Activated T-cell treated with anti-CD3 and anti-CD28 coated beads for 24 hours (primary cell): ENCODE results near the gene CDKN1A.
"Not testable (repeated sequence)": the region's sequence is repeated elsewhere in the genome, so short reads cannot be mapped to it uniquely, and the experiment has no call there.

Experiments
- DNase-seq: peaks from one replicate; pipeline ENCODE4 v3.0.0-alpha.2; 2020; ENCODE audit warnings: low read depth

The CDKN1A gene

DNA sequence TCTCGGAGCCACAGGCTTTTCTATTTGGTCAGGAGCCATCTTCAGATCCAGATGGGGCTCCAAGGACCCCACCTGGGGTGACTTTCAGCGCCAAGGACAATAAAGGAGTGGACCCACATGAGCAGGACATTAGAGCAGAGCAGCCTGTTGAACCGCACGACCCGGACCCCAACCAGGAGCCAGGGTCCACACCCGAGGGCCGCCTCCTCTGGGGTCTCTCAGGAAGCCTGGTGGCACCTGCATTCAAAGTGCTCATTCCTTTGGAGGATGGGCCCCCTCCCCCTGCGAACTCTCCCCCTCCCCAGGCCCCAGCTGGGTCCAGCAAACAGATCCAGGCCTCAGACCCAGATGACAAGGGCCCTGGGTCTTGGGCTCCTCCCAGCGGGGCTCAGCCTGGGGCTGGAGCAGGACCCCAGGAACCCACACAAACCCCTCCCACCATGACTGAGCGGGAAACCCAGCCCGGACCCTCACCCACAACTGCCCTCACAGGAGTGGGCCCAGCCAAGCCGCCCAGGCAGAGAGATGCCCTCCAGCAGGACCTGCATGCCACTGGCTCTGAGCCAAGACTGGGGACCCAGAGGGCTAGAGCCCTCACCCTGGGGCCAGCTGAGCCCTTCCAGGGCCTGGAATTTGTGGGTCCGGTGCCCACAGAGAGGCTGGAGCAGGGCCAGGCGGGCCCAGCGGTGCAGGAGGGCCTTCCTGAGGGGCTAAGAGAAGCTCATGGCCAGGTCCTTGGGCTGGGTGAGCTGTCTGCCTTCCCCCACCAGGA, 43.0 kb downstream of the CDKN1A start:
- DNase-seq, result no peak

DNA sequence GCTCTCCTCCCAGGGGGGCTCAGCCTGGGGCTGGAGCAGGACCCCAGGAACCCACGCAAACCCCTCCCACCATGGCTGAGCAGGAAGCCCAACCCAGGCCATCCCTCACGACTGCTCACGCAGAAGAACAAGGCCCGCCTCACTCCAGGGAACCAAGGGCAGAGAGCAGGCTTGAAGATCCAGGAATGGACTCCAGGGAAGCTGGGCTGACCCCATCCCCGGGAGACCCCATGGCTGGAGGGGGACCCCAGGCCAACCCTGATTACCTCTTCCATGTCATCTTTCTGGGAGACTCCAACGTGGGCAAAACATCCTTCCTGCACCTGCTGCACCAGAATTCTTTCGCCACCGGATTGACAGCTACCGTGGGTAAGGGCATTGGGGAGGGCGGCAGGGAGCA, 43.9 kb downstream of the CDKN1A start:
- no peak for DNase-seq

DNA sequence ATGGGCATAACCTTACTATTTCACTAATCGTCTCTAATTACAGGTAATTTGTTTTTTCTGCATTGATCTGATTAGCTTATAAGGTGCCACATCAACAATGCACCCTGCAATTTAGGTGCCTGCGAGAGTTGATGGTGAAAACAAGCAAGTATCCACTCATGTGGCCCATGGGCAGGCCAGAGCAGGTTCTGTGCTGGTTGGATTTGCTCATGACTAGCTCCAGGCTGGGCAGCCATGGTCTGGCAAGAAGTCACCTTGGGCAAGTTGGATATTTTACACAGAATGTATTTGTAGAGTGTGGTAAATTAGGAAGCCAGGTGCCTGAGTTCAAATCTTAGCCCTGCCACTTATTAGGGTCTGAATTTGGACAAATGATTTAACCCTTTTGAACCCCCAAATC, 44.4 kb downstream of the CDKN1A start:
- DNase-seq, result no peak

DNA sequence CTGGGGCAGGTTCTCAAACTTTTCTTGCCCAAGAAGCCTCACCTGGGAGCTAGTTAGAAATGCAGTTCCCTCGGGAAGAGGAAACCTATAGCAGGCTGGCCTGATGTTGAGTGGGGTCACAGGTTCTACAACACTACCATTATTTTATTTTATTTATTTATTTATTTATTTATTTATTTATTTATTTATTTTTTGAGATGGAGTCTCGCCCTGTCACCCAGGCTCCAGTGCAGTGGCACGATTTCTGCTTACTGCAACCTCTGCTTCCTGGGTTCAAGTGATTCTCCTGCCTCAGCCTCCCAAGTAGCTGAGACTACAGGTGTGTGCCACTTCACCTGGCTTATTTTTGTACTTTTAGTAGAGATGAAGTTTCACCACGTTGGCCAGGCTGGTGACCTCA, 45.5 kb downstream of the CDKN1A start:
- not testable (repeated sequence) for DNase-seq

DNA sequence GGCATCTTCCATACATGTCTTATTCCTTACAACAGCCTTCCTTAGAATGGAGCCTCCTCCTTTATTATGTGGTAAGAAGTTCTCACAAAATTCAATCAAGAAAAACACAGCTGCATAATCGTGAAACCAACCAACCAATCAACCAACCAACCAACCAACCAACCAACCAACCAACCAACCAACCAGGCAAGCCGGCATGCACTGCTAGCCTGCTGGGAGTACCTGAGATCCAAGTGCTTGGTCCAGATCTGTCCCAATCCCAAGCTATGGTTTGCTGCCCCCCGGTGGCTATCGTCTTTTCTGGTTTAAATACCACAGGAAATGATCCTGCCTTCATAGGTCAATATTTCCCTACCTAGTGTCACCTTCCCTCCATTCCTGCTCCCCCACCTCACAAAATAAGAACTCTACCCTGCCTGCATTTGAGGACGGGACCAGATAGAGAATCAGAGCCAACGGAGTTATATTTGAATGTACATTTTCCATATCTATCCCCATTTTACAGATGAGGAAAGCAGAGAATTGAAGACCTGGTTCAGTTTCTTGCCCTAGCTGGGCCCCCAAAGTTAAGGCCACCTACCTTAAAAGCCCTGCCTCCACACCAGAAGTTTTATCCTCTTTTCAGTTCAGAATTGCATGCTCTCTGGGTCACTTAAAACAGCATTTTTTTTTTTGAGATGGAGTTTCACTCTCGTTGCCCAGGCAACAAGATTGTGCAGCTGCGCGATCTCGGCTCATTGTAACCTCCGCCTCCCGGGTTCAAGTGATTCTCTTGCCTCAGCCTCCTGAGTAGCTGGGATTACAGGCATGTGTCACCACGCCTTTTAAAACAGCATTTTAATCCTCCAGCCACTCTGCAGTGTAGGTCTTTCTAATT, 46.2 kb downstream of the CDKN1A start:
- DNase-seq, result peak; percentile 30

DNA sequence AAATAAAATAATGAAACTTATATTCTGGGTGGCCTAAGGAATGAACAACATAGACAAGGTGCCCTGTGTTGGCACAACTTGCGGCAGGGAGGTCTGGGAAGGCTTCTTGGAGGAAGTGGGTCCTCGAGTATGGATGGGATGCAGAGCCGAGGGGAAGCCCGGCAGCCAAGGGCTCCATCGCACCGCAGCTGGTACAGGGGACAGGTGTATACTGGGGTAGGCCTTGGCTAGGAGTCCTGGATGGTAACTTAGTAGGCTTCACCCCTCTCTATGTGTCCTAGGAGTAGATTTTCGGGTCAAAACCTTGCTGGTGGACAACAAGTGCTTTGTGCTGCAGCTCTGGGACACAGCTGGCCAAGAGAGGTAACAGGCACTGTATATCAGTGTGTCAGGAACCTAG, 47.1 kb downstream of the CDKN1A start:
- no peak for DNase-seq

DNA sequence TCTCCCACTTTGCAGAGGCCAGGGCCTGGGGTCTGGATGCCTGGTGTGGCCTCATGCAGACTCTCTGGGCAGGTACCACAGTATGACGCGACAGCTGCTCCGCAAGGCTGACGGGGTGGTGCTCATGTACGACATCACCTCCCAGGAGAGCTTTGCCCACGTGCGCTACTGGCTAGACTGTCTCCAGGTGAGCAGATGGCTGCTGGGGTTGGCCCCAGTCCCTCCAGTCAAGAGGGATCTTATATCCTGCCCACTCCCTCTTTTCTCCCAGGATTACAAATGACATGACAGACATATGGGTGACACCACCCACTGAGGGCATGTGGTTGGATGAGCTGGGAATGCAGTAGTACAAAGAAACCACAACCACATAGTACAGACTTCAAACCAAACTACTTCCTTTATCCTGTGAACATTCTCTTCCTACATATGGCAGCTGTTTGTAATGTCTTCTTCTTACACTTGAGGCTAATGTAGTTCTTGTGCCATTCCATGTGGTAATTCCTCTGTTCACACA, 49.0 kb downstream of the CDKN1A start:
- no peak for DNase-seq

DNA sequence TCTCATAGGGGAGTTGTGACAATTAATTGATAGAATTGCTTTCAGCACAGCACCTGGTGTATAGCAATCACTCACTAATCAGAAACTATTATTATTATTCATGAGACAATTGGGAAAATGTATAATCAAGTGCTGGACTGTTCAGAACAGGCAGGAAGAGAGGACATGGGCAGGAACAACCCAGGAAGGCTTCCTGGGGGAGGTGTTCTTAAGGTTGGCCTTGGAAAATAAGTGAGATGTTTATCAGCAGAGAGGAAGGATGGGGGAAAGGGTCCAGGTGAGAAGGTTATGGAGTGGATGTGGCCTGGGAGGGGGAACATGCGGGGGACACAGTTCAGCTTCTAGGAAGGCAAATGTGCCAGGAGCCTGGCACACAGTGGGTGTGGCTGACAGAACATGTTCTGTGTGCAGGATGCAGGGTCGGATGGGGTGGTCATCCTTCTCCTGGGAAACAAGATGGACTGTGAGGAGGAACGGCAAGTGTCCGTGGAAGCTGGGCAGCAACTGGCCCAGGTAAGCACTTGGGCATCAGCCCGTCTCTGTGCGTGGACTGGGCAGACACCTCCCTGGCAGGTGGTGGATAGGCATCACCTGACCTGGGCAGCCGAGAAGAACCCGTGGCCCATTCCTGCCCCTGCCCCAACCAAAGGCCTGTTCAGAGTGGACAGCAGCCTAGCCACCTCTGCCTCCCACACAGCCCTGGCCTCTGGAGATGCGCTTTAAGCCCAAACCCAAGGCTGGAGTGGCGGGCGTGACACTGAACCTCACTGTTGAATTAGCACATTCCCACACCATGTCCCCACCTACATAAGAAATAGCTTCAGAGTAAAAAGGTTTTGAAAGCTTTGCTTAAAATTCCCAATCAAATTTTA, 50.0 kb downstream of the CDKN1A start:
- DNase-seq, result no peak

DNA sequence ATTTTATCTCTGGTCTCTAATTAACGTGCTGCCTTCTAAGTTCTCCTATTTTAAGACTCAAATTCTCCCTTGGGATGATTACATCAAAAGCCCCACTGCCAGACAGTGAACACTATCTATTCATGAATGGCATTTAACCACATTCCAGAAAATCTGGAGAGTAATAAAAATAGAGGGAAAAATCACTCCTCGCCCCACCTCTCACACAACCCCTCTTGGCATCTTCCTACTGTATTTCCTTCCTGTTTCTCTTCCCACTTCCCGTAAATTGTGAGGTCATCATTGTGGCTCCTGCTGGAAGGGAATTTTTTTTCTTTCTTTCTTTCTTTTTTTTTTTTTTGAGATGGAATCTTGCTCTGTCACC, 50.6 kb downstream of the CDKN1A start:
- DNase-seq, result no peak

DNA sequence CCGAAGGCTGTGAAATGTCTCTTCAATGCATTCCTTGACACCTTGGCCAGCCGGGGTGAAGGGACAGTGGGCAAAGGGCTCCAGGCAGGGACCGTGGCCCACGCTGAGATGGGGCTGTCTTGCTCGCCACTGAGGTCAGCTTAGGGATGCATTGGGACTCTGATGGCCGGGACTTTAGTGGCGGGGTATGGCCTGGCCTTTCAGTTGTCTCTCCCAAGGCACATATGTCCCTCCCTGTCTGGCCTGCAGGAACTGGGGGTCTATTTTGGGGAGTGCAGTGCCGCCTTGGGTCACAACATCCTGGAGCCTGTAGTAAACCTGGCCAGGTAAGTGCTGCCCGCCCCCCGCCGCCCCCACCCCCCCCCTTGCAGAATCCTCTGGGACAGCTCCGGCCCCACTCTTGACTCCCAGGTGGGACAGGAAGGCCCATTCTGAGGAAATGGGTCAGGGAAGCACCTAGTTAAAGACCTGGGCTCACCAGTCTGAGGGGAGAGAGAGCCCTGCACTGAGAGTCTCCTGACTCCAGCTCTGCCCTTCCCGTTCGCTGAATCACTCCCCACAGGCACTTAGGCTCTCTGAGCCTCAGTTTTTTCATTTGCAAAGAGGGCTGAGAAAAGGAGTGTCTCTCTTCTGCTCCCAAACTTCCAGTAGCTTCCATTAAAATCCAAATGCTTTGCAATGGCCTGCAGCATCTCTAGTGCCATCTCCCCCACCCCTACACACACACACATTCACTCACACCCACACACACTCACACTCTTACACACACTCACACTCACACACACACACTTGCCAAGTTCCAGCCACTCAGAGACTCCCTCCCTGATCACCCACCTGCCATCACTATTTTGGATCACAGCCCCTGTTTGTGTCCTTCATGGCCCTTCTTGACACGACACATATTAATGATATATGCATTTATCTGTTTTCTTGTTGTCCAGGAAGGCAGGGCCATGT, 52.2 kb downstream of the CDKN1A start:
- DNase-seq, result no peak

DNA sequence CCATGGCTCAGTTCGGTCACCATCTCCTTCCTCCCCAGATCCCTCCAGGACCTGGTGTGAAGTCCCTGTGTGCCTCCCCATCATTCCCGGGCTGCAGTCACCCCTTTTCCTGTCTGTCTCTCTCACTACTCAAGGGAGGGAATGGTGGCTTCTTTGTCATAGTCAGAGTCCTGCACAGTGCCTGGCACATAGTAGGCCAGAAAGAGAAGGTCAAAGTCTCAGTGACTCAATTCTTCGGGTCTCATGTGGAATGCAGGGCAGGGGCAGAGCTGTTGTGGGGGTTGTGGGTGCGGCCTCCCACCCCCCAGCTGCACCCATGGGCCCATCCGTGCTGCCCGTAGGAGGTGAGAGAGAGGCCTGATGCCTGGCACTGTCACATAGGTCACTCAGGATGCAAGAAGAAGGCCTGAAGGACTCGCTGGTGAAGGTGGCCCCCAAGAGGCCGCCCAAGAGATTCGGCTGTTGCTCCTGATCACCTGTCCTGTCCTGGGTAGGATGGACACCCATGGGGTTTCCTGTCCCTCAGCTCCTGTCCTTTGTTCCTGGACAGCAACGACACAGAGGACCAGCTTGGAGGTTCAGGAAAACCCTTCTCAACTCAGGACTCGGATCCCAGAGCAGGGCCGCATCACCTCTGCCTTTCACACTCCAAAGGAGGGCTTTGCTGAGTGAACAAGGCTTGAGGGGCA, 53.3 kb downstream of the CDKN1A start:
- DNase-seq, result no peak

DNA sequence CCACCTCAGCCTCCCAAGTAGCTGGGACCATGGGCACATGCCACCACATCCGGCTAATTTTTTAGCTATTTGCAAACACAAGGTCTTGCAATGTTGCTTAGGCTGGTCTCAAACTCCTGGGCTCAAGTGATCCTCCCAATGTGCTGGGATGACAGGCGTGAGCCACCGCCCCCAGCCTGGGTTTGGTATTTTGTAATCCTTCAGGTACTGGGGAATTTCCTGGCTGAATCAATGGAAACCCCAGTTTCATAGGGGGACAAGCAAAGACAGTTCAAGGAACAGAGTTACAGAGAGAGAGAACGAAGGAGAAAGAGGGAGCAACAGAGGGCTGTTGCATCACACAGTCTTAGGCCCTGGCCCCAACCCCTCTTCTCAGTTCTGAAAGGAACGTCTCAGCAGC, 54.8 kb downstream of the CDKN1A start:
- DNase-seq, result no peak

DNA sequence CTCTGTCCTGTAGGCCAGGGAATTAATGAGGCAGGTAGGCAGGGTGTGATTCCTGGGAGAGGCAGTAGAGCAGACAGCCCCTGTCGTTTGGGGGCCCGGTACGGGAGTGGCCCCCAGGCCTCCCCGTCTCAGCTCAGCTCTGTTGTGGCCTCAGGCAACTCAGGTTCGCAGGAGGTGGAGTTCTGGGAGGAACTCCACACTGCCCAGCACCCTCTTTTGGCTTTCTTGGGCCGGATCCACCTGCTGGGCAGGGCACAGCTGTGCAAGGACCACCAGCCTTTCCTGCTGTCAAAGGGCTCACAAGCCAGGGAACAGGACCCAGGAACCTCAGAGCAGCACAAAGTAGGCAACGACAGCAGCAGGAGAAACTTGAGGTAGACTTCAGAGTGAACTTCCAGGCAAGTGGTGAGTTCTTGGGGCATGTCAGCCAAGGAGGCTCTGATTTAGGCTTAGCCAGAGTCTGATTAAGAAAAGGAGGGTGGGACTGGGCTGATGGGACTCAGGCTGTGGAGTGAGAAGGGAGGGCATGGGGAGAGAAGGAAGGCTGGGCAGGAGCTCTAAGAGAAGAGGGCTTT, 56.1 kb downstream of the CDKN1A start:
- no peak for DNase-seq

DNA sequence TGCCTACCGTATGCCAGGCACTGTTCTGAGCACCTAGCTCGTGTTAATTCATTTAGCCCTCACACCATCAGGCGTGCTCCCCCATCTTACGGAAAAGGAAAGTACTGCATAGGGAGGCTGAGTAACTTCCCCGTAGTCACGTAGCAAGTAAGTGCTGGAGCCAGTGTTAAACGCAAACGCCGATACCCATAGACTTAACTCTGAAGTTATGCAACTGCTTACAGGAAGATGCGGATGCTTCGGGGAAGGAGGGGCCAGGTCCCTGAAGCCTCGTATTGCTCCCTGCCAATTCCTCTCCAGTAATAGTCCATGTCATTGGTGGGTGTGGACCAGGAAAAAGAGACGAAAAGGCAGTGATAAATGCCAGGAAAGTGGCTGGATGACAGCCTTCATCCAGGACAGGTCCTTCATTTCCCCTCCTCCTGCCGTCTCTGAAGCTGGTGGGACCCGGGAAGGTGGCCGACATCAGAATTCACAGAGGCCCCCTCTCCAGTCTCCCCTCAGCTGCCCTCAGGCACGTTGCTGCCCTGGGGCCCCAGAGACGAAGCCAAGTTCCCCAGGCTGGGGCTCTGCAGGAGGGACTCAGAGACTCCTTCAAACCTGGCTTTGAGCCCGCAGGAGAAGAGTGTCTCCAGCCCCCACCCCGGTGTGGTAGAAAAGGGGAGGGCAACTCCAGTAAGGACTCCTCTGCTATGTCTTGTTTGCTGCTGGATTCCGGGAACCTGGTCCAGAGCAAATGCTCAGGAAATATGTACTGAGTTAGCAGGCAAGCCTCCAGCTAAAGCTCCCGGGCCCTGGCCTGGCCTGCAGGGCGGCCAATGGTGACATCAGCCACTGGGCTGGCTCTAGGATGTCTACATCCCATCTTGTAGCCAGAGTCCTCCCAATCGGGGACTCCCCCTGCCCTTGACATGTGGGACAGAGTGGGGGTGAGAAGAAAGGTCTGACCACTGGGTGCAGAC, 56.9 kb downstream of the CDKN1A start:
- DNase-seq, result peak; percentile 15
